ENCODE measurements around the gene BAIAP2L2.
A peak's percentile ranks its signal among the peaks of the same experiment; 100 is the strongest.
"Not testable (repeated sequence)": the region's sequence is repeated elsewhere in the genome, so short reads cannot be mapped to it uniquely, and the experiment has no call there.

Gene BAIAP2L2

DNA sequence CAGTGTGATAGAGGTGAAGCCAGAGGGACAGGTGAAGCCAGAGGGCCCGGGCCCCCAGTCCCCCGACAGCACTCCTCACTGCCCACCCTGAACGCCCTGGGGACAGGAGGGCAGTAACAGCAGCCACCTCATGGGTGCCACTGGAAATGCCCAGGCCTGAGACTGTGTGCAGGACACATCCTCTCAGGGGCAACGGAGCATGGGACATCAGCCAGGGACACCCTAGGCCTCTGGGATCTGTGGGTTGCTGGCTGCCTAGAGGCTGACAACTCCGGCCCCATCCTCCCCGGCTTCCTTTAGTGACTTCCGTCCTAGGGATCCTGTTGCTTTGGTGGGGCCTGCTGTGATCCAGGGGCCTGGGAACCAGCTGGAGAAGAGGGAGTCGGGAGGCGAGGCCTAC is 17.4 kb upstream of the BAIAP2L2 start:
- DNase-seq = no peak

DNA sequence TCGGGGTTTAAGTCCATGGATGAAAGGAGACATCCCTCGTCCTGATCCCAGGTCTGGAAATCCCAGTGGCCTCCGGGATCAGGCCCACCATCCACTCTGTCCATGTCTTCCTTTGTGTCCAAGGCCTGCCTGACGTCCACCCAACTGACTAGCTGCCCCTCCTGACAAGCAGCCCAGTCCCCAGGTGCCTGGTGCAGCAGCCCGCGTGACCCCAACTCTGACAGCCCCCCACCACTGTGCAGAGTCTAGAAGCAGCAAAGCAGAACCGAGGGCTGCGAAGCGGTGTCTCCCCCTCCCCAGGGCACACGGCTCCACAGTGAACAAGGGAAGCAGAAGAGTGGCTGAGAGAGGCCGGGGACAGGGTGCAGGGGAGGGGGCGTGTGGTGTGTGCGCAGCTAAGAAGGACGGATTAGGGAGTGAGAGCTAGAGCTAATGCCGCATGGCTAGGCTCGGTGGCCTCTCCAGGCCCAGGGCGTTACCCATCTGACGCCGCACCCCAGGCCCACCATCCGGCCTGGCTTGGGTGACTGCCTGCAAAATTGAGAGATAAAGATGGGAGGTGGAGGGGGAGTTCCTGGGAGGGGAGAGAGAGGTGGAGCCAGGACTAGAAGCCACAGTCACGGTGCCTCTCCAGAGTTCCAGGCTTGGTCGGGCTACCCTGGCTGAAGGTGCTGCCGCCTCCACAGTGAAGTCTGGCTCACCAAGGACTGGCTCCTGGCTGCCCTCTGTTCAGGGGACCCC is 16.6 kb upstream of the BAIAP2L2 start:
- no peak for DNase-seq

DNA sequence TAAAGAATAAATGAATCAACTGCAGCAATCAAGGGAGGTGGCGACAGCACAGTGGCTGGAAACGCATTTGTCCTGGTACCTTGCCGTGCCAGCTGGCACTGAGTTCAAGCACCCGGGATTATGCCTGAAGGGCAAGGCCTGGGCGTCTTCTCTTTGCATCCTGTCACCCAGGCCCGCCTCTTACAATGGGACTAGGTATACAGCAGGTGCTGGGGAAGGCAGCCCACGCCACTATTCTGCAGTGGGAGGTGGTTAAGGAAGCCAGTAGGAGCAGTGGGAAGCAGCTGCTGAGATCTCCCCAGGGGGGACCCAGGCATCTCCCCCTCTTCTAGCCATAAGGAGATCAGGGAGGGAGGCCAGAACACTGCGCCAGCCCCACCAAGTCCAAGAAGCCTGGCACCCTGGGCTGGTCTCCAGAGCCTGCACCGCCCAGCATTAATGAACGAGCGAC is 15.3 kb upstream of the BAIAP2L2 start:
- DNase-seq = no peak

DNA sequence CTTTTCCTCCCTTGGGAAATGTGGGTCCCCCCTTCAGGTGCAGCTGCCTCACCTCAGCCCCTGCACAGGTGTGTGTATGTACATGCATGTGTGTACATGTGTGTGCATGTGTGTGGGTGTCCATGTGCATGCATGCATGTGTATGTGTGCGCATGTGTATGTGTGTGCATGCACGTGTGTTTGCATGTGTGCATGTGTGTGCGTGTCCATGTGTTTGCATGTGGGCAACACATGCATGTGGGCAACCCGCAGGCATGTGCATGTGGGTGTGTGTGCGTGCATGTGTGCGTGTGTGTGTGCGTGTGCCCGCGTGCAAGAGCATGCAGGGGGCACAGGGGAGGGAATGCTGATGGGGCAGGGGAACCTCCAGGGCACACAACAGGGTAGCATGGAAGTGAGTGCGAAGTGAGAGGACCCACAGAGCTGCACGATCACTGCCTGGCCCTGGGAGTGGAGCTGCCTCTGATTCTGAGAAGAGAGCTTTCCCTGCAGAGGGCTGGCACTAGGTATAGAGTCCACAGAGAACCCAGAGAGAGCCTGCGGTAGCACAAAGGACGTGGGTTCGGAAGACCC is 14.6 kb upstream of the BAIAP2L2 start:
- DNase-seq = no peak

DNA sequence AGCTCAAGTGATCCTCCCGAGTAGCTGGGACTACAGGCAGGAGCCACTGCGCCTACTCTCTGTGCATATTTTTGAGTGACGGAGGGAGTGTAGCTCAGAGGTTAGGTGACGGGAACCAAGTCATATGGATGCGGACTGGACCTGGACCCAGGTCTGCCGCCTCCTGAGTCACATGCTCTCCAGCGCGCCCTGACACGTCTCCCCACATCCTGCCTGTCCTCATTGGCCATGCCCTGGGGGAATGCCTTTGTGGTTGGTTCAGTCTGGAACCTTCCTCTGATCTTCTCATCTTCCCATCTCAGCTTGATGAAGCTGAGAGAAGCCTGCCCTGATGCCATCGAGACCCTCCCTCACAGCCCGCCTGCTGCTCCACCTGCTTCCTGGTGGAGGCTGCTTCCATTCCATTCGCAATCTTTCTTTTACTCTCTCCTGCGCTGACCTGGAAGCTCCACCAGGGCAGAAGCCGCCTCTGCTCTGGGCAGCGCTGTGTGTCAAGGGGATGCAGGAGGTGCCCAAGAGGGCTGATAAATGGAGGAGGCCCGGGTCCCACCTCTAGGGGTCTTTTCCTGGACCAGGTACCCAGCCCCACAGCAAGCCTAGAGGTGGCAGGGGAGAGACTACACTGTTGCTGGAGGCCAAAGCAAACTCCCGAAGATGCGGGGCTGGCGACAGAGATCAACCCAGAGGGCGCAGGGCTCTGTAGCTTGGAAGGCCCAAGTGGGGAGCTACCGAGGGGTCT is 13.9 kb upstream of the BAIAP2L2 start:
- DNase-seq = peak; percentile 9

DNA sequence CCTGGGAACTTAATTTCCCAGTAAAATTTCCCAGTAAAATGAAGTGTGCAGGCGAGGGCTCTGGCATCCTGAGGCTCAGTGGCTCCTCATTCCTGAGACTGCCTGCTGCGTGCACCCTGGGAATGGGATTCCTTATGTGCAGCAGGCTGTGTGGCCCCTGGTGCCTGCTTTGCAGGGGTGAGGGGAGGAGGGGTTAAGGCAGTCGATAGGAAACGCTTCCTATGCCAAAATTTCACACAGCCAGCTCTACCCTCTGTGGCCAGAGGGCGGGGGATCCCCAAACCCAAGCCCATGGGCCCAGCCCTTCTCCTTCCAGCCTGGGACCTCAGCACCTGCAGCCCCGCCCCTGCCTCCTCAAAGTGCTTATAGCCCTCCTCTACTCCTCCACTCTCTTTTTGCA is 12.1 kb upstream of the BAIAP2L2 start:
- DNase-seq = no peak

DNA sequence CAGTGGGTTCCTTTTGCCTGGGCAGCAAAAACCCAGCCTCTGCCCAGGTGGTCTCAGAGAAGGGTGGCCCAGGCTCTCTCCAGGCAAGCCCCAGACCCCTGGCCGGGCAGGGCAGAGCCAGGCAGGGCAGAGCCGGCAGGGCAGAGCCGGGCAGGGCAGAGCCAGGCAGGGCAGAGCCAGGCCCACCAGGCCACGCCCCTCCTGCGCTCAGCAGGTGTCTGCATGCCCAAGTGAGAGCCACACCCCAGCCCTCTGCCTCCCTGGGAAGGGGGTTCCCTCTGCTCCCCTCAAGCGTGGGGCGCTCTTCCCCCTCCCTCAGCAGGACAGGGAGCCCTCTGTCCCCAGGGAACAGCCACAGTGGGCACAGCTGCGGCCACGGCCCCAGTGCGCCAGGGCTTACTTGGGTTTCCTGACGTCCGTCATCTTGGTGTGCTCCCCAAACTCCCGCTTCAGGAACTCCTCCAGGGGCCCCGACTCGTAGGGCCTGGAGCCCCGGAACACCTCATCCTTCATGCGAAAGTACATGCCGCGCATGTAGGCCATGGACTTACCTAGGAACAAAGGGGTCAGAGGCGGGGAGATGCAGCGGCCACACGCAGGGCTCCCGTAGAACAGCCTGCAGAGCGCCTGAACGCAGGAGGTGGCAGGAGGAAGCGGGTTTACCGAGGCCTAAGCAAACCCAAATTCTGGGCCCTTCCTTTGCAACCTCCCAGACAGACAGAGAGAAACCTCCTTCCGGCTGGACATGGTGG is 10.1 kb upstream of the BAIAP2L2 start:
- no peak for DNase-seq

DNA sequence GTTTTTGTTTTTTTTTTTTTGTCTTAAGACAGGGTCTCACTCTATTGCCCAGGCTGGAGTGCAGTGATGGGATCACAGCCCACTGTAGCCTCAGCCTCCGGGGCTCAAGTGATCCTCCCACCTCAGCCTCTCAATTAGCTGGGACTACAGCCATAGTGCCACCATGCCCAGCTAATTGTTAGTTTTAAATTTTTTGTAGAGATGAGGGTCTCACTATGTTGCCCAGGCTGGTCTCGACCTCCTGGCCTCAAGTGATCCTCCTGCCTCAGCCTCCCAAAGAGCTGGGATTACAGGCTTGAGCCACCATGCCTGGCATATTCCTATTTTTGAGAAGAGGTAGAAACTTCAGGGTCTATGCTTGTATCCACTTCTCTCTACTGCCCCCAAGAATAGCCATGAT is 8.3 kb upstream of the BAIAP2L2 start:
- DNase-seq = not testable (repeated sequence)

DNA sequence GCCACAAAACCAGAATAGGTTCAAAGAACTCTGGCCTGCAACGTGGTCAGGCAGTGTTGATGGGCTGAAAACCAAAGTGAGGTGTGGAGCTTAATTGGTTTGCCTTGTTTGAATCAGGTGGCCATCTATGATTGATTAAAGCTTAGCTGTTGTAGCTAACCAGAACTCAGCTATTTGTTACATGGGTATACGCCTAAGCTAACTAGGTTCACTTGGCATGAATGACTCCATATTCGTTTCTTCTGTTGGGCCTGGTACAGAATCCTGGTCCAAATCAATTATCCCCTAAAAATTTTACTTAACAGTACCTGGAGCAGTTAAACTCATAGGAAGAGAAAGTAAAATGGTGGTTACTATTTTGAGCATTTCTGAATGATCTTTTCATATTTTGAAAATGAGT is 7.7 kb upstream of the BAIAP2L2 start:
- DNase-seq = no peak

DNA sequence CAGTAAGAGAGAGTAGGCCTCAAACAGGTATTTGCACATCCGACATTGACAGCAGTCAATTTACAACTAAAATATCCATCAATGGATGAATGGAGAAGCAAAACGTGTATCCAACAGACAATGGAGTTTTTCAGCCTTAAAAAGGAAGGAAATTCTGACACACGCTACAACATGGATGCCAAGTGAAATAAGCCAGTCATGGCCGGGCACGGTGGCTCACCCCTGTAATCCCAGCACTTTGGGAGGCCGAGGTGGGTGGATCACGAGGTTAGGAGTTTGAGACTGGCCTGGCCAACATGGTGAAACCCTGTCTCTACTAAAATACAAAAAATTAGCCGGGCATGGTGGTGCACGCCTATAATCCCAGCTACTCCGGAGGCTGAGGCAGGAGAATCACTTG is 7.1 kb upstream of the BAIAP2L2 start:
- not testable (repeated sequence) for DNase-seq

DNA sequence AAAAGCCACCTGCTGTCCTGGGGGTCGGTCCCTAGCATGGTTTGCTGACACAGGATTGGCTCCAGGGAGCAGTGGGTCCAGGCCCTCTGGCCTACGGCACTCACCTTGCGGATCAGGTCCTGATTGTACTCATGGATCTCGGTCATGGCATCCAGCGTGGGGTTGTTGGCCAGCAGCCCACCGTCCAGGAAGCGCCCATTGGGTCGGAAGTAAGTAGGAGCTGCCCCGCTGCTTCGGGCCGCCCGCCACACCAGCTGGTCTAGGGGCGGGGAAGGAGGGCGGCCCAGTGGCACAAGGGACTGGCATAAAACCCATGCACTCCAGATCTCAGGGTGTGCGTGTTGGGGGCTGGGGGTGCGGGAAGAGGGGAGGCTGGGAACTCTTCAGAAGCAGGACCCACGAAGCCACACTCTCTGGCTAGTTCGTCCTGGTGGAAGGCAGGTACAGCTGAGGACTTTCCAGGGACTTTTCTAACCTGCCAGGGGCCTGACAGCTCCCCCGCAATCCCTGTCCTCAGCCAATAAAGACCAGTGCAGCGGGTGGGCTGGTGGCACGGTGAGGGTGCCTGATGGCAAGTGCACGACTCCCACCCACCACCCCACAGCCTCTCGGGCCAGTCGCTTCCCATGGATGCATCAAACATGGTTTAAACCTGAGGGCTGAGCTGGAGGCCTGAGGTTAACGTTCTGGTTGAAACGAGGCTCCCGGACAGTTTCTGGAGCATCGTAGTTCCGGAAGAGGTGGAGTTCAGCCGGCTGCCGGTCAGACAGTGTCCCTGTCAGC is 5.1 kb upstream of the BAIAP2L2 start:
- no peak for DNase-seq

DNA sequence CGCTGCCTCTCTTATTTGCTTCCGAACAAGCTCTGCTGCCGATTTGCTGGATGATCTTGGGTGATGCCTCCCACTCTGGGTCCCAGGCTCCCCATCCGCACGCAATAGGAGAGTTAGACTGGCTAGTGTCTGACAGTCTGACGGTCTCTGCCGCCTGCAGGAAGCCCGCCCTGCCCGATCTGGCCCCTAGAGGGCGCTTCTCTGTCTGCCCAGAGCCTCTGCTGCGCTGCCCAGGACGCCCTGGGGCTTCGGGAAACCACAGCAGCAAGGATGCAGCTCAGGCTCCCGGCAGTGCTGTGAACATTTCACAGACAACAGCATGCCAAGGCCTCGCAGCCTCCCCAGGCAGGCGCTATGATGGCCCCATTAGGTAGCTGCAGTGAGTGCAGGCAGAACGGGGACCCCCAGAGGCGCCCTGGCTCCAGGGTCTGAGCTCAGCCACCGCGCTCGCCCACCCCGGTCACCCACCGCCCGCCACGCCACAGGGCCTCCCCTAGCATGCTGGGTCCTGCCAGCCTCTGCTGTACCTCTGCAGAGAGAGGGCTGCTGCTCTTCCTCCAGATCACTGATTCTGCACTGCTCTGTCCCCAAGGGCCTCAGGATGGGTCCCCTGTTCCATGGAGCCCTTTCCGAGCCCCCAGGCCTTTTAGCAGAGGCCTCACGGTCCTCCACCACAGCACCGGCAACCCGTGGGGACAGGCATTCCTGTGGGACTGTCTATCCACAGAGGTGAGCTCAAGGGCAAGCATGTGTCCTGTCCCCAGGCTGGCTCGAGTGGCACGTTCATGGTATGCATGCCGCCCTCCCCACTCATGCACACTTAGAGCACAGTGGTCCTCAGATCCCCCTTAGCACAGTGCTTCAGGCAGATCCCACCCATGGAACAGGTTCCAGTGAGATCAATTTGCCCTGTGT is 4.3 kb upstream of the BAIAP2L2 start:
- peak; percentile 87 for DNase-seq

DNA sequence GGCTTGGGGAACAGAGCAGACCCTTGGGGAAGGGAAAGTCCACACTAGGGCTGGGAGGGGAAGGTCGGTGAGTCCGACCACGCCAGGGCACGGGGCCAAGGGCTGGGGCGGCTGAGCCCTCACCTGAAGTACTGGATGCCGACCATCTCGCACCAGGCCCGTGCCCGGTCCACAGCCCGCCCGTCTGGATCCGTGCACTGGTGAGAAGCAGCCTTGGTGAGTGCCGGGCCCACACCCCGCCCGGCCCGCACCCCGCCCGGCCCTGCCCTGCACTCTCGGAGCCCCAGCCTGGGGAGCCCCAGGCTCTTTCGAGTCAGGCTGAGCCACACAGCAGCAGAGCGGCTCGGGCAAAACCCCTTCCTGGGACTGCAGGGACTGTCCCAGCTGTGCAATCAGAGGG is 1.9 kb upstream of the BAIAP2L2 start:
- DNase-seq = no peak

DNA sequence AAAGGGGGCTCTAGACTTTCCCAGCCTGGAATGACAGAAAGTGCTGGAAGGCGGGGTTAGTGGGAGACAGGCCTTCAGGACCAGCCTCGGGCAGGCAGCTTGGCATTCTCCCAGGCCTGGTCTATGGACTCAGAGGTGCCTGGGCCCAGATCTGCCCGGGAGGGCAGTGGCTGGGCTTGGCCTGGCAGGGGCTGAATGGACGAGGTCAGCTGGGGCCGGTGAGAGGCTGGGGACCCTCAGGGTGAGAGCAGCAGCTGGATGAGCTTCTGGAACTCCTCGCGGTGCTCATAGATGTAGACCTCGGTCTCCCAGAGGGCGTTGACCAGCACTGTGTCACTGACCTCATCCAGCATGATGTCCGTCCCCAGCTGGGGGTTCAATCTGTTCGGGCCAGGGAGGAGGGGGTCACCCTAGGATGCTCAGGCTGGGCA is 1.5 kb upstream of the BAIAP2L2 start:
- DNase-seq = no peak

DNA sequence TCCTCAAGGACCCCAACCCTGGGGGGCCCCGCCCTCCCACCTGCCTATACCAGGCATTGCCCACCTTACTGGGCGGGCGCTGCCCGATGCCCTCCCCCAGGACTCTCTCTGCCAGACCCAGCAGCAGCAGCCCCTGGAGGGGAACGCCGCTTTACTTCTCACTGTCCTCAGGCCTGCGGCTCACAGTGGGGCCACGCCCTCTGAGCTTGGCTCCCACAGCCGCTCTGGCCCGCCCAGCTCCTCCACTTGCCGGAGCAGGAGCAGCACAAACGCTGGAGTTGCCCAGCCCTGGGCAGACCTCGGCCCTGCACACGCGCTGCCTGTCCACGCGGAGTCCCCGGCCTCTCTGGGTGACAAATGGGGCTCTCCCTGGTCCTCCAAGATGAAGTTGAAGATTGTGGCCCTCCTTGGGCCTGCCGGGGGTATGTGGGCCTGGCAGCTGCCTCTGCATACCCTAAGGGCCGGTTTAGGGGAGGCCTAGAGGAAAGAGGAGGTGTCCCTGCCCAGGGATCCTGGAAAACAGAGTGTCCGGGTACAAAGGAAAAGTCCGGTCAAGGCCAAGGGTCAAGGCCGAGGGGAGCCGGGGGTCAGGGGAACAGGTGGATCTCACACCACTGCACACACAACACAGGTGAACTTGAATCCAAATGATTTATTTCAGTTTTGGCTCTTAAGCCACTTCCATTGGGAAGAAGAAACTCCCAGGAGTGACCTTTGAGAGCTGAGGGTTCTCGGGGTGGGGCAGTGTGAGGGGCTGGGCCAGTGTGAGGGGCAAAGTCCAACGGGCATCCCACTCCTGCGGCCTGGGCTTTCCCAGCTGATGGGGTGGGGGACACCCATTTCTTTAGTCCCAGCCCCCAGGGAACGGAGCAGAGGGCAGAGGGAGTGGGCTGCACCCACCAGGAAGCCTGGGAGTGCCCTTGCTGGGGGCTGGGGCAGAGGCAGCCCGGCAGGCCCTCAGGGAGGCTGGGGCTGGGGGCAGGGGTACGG is 674 bp upstream of the BAIAP2L2 start:
- DNase-seq = no peak

DNA sequence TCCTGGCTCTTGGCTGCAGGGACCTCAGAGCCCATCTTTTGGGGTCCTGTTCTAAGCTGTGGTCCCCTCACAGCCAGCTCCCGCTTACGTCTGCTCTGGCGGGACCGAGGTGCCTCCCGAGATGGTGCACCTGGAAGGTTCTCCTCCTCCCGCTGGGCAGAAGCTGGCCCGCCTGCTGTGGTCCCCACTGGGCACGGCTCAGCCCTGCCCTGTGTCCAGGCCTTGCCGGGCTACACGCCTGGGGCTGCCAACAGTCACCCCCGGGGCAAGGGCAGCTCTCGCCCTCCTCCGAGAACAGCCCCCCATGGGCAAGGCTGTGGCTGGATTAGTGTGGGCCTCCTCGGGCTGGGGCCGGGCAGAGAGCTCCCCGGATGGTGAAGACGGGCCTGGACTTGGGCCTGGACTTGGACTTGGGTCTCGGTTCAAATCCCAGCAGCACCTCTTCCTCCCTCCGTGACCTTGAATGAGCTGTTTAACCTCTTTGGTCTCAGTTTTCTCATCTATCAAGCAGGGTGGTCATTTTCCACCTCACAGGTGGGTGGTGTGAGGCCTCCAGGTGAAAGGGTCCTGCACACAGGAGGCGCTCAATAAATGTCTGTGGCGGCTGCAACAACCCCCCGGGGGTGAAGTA is 998 bp downstream of the BAIAP2L2 start:
- DNase-seq = no peak

DNA sequence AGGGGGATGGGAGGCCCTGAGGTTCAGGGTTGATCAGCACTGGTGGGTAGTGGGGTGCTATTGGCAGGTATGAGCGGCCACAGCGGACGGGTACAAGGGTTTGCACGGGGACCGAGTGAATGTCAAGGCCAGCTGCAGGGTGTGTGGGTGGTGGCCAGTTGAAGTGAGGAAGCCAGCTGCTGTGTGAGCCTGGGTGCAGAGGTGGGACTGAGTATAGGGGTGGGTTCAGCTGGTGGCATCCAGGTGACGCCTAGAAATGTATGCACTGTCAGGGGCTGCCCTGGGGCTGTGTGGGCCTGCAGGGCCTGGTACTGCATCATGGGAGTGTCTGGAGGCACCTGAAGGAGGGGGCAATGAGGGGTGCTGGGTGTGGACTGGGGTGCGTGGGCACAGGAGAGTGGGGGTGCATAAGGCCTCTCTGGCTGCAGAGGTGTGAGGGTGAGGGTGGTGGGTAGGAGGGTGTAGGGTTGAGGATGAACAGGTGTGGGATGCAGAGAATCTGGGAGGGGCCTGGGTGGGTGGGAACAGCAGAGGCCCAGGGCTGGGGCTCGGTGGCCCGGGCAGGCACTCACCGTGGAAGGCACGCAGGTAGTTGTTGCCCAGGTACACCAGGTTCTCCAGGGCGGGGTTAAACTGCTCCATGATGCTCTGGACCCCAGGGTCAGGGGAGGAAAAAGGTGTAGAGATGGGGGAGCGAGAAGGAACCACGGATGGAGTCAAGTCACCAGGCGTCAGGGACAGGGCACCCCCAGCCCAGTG is 1.7 kb downstream of the BAIAP2L2 start:
- no peak for DNase-seq

DNA sequence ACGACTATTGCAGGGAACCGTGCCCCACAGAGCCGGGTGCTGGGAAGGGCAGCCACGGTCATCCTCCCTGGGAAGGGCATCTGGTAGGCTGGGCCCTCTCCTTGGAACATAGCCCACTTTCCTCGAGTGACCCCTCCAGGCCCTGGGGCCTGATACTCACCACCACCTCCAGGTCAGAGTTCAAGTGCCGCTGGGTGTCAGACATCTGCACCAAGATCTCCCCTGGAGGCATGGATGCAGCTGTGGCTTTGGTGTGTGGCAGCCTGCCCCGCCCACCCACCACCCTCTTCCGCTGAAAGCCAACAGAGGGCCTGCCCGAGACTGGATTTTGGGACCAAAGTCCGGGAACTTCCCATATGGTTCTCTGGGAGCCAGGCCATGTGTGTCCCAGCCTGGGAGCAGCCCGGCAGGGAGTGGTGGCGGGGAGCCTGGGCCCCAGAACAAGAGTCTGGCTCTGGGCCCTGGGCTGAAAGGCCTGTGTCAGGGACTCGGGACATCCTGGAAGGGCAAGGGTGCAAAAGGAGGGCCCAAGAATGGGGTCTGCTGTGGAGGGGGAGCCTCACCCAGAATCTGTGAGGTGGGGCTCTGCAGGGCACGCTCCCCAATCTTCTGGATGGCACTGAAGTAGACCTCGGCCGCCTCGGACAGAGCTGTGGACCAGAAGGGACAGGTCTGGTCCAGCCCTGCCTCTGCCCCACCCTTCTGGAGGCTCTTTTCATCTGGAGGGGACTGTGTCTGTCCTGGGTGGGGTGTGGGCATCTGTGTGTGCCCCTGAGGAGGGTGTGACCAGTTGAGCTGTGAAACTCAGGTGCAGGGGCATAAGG is 2.6 kb downstream of the BAIAP2L2 start:
- no peak for DNase-seq

All from activated CD4-positive, alpha-beta T cell treated with anti-CD3 and anti-CD28 coated beads, Interleukin-2, Interleukin-6, amounts not matched to agents 100 ng/mL and 50 ng/mL, durations not matched to agents 16 hours and 8 hours (primary cell).